Stimulated activated CD4-positive, alpha-beta T cell treated with anti-CD3 and anti-CD28 coated beads, Interleukin-15, amount 100 ng/mL, for 48 hours (primary cell): ENCODE measurements around the gene ITPKB.
A peak's percentile ranks its signal among the peaks of the same experiment; 100 is the strongest.
"Not testable (repeated sequence)": the region's sequence is repeated elsewhere in the genome, so short reads cannot be mapped to it uniquely, and the experiment has no call there.

Experiments
- DNase-seq, 2 donors: peaks; one replicate each; pipeline ENCODE4 v3.0.0-alpha.2; 2020; ENCODE audit warnings: low read depth in 2 of 2

Gene ITPKB

GRCh38 chr1:226625326-226625725 is 113.8 kb downstream of the ITPKB start:
- no peak for DNase-seq

- DNase-seq = no peak
Observed at GRCh38 chr1:226624526-226624925, 114.6 kb downstream of the ITPKB start.

- no peak for DNase-seq
Observed at GRCh38 chr1:226622012-226622411, 117.1 kb downstream of the ITPKB start.

DNA sequence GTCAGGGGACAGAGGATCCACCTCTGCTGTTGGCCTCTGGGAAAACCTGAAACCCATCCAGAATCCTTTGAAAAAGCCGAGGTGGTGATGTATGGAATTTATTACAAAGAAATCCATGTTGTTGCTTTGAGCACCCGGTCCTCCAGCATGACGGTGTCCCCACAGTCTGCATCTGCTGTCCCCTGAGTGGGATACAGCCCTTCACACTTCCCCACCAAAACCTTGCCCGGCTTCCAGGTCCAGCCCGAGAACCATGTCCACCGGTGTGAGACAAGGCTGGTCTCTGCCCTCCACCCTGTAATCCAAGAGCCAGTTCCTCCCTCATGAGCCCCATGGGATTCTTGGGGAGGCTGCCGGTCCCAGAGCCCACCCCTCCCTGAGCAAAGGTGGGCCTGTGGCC is 120.1 kb downstream of the ITPKB start:
- no peak for DNase-seq

DNA sequence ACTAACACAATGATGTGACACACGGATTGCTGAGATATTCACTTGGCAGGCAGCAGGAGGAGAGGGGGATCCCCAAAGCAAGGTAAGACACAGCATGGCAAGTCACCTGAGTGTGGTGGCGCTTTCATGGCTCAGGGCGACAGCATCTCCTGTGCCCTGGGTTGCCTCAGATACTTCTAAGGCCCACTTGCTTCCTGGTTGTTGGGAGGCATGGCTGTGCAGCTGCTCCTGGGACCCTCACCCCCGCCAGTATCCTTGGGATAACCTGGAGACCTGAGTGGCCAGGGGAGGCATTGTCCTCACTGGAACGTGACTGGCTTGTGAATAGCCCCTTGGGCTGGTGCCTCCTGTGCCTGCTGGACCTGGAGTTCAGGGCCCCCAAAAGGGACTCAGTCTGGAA is 120.7 kb downstream of the ITPKB start:
- DNase-seq = no peak

- DNase-seq = not testable (repeated sequence)
Observed at GRCh38 chr1:226617719-226618118, 121.4 kb downstream of the ITPKB start.

GRCh38 chr1:226617109-226617508 is 122.0 kb downstream of the ITPKB start:
- no peak for DNase-seq

GRCh38 chr1:226616636-226617035 is 122.4 kb downstream of the ITPKB start:
- no peak for DNase-seq

DNA sequence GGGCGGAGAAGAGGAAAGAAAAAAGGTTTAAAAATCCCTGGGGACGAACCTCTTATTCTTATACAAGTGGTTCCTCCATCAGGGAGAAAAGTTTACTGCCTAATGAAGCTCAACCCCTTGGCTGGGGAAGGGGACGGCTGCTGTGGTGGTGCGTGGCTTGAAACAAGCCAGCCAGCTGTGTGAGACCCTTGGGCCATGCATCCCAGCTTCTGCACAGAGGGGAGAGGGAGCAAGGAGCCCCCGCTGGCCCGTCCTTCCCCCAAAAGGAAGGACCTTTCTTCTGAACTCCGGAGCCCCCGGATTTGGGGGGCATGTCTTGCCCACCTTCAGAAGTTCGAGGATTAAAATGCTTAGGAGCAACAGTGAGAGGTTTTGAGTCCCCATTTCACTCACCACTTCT is 123.2 kb downstream of the ITPKB start:
- no peak for DNase-seq

DNA sequence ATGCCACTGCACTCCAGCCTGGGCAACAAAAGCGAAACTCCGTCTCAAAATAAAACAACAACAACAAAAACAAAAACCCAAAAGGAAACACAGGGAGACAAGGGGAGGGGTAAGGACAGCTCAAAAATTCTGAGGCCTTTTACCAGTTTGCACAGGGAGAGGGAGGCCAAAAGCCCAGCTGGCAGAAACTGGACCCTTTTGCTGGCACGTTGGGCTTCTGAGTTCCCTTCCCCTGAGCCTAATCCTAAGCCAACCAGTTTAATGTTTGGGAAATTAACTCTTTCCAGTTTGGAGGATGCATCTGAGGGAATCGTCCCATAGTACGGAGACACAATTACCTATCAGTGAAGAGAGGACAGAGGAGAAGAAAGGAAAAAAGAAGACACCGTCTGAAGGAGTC is 127.1 kb downstream of the ITPKB start:
- not testable (repeated sequence) for DNase-seq

- no peak for DNase-seq
Observed at GRCh38 chr1:226611301-226611700, 127.8 kb downstream of the ITPKB start.

GRCh38 chr1:226610671-226611070 is 128.4 kb downstream of the ITPKB start:
- DNase-seq = no peak

DNA sequence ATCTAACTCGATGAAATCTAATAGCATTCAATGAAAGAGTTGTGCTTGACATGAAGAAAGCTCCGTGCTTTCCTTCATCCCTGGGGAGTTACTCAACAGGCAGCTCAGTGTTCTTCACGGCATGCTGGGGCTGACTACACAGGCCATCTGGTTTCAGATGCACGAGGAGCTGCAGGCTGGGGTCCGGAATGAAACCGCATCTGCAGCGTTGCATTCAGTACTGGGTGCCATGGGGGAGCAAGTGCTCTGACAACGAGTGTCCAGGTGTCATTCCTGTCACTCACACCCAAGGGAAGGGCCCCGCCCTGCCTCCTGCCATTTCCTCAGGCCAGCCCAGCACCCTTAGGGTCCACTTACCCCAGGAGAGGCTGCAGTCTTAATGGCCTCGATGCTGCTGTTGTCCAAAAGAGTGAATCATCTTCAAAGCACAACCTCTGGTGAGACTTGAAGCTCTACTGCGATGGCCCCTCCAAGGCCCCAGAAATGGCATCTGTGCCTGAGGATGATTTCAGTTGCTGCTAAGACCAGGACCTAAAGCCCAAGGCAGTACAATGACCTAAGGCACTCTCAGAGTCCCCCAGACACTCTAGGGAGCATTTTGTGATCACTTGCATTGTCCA is 129.1 kb downstream of the ITPKB start:
- DNase-seq = no peak

- peak; percentile 44 to 56 for DNase-seq
Observed at GRCh38 chr1:226608699-226609505, 130.2 kb downstream of the ITPKB start.

DNA sequence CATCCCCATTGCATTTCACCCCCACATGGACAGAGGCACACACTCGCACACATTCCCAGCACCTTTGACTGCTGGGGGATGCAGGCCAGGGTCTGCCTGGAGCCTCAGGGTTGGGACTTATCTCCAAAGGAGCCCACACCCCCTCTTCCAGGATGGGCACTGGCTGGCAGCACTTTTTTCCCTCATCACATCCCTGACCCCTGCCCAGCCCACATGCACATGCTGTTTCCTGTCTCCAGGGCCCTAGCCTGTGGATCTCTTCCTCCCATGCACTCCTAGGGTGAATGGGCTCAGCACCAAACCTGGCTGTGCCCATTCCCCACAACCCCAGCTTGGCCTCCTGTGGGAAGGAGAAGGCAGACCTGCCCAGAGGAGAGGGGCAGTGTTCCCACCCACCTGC is 131.3 kb downstream of the ITPKB start:
- no peak for DNase-seq

GRCh38 chr1:226607268-226607660 is 131.8 kb downstream of the ITPKB start:
- DNase-seq = no peak

GRCh38 chr1:226606311-226607267 is 132.5 kb downstream of the ITPKB start:
- DNase-seq = no peak

DNA sequence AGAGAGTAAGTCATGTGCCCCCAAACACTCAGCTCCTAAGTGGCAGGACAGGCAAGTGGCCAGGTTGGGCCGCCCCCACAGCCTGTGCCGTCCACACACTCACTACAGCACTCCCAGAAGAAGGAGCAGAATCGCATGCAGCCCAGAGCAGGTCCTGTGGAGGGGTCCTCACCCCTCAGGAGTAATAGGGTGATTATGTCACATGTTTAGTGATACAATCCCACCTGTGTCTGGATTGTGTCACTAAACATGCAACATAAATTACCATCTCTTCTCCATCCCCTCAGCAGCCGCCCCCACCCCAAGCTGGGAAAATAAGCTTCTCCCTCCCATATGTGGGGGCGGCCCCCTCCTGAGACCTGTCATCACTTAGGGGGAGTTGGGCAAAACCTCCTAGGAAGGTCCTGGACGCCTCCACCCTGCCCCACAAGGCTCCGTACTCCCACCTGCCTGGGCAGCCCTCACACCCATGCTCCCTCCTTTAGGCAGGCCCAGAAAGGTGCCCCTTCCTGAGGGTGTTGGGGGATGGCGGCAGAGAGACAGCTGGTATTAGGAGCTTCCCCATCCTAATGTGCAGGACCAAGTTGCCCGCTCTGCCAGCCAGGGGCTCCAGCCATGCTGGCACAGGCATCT is 133.6 kb downstream of the ITPKB start:
- no peak for DNase-seq

DNA sequence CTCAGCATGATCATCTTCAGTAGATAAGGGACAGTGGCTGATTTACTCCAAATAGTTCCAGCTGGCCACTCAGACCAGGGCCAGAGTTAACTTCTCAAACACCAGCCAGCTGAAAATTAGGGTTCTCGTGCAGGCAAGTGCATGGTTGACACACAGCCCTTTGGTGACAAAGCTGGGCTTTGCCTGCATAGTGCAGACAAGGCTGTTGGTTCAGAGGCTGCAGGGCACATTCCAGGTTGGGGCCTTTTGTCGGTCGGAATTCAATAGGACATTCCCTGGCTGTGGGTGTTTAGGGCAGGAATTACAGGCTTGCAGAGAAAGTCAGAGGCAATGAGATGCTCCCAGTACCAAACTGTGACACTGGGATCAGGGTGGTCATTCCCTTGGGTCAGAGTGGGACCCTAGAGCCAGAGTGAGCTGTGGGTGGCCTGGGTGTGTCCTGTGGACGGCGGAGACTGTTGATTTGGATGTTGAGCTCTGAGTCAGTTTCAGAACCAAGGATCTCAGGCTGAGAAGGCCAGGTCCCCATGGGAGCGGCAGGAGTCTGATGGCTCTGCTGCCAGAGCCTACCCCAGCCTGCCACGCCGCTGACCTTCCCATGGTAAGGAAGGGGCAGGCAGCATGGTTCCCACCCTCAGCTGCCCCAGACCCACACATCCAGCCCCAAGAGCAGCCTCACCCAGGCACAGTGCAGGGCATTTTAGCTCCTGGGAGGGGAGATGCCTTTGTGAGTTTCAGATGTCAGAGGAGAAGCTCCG is 134.3 kb downstream of the ITPKB start:
- no peak for DNase-seq

DNA sequence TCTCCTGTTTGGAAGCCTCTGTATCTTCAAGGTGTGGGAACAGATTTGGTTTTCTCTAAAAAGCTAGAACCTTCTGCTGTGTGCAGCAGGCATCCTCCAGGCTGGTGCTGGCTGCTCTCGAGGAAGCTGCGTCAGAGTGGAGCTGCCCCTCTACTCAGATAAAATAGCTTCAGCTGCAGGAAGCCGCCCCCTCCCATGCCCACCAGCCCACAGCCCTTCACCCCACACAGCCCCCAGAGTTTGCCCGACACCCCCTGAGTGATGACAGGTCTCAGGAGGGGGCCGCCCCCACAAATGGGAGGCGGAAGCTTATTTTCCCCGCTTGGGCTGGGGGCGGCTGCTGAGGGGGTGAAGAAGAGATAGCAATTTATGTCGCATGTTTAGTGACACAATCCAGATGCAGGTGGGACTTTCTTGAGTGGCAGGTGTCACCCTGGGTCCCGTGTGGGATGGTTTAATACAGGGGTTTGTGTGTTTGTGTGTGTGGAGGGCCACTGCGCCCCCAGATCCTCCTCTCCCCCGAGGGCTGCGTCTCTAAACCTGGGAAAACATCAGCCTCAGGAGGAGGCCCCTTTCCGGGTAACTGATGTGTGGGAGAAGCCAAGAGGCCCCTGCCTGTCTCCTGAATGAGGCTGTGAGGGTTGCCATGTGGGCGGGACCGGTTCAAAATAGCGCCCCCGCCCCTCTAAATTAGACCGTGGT is 135.1 kb downstream of the ITPKB start:
- DNase-seq = no peak
